GM21367 (cell line): Measurements from ENCODE around the gene ZNF804B.
A peak's percentile ranks its signal among the peaks of the same experiment; 100 is the strongest.

Experiments
- ATAC-seq: cut with Tn5 transposase; IDR thresholded peaks from one replicate; pipeline ENCODE4 v1.9.1; 2021; ENCODE audit not compliant: unreplicated experiment

ZNF804B gene

GRCh38 chr7:88965371-88965770, 205.9 kb downstream of the ZNF804B start:
- ATAC-seq: no peak

GRCh38 chr7:88967432-88967831, 207.9 kb downstream of the ZNF804B start:
- no peak for ATAC-seq

DNA sequence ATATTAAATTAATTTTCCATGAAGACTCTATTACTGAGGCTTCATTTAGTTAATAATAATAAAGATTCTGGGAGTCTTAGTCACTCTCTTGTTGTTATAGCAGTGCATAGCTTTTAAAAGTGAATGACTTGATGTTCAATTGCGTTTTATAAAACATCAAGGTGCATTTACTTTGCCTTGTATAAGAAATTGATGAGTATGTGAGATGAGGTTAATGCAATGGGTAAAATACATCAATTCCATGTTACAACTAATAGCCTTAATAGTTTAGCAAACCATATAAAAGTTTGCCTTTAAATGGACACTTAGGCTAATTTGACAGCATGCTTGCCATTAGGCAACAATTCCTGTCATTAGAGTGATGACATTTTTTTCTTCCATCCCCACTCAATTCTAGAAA, 209.7 kb downstream of the ZNF804B start:
- ATAC-seq: no peak

- ATAC-seq: no peak
Measured at GRCh38 chr7:88985295-88985694, 225.8 kb downstream of the ZNF804B start.

DNA sequence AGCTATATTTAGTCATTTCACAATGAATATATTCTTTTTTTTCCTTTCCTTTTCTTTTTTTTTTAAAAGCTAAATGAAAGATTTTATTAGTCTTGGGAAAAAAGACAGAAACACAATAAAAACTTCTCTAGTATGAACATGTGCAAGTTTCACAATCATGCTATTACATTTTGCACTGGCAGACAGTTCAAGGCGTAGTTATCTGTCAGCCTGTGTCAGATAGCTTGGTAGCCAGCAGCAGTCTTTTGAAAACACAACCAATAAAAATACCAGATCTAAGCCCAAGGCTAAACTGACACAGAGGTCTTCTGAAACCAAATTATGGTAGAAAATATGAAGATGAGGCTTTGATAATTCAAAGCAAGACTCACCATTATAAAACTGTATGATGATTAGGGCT, 241.8 kb downstream of the ZNF804B start:
- no peak for ATAC-seq

- ATAC-seq: peak; percentile 82
Measured at GRCh38 chr7:89002981-89003956, 243.8 kb downstream of the ZNF804B start.

GRCh38 chr7:89012016-89012415, 252.5 kb downstream of the ZNF804B start:
- no peak for ATAC-seq

DNA sequence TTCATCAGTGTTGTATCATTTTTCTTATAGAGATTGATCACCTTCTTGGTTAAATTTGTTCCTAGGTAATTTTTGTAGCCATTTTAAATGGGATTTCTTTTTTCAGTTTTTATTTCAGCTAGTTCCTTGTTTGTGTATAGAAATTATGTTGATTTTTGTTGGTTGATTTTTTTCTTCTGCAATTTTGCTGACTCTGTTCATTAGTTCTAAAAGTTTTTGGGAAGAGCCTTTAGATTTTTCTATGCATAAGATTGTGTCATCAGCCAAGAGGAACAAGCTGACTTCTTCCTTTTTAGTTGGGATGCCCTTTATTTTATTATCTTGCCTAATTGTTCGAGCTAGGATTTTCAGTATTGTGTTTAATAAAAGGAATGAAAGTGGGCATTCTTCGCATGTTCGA, 258.2 kb downstream of the ZNF804B start:
- no peak for ATAC-seq

GRCh38 chr7:89021741-89022140, 262.2 kb downstream of the ZNF804B start:
- no peak for ATAC-seq

DNA sequence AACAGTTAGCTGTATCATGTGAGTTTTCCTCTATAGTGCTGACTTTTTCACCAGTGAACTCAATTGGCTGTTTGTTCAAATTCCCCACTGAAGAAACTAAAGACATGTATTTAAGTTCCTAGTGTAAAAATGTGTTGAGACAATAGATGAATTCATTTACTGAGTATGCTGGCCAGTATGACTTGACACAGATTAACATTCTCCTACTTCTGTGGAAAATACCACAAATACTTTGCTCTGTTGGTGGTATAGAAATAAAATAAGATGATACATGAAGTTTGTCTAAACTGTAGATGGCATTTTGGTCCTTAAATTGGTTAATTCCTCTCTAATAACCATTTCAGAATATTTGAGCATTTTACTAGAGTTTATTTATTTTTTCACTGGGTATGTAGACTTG, 263.7 kb downstream of the ZNF804B start:
- no peak for ATAC-seq

GRCh38 chr7:89023877-89024276, 264.4 kb downstream of the ZNF804B start:
- ATAC-seq: no peak

- no peak for ATAC-seq
Measured at GRCh38 chr7:89027781-89028180, 268.3 kb downstream of the ZNF804B start.

- ATAC-seq: no peak
Measured at GRCh38 chr7:89028319-89028718, 268.8 kb downstream of the ZNF804B start.

- no peak for ATAC-seq
Measured at GRCh38 chr7:89029864-89030263, 270.4 kb downstream of the ZNF804B start.

- no peak for ATAC-seq
Measured at GRCh38 chr7:89041240-89041639, 281.7 kb downstream of the ZNF804B start.

- ATAC-seq: no peak
Measured at GRCh38 chr7:89042940-89043339, 283.4 kb downstream of the ZNF804B start.

GRCh38 chr7:89049043-89049442, 289.5 kb downstream of the ZNF804B start:
- no peak for ATAC-seq

DNA sequence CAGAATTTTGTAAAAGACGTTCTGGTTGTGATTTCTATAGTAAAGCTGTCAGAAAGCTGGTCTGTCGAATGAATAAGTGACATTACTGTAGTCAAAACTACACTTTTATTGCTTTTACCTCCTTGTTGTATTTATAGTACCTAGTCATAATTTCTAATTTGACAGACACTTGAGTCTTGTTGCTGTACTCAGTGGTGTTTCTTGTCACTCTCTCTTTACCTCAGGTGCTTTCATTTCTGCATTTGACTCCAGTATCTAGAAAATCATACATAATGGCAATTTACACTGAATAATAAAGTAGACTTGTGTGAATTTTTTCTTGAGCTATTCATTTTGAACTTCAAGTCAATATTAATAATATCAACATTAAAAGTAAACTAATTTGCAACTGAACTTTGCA, 293.6 kb downstream of the ZNF804B start:
- no peak for ATAC-seq

DNA sequence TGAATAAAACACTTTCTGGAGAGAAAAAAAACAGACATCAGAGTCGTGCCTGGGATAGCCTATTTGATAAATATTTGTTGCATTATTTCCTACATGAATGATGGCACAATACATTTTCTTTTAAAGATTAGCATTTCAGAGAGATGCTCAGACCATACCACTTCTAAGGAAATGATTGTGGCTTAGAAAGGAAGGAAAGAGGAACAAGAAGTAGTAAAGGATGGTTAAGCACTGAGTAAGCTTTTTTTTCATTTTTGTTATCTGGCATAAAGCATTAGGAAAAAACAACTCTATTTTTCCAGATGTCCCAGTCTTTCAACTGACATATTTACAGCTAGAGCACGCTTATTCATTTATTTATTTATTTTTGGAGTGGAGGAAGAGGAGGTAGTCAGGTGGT, 294.9 kb downstream of the ZNF804B start:
- ATAC-seq: no peak

GRCh38 chr7:89060234-89060633, 300.7 kb downstream of the ZNF804B start:
- ATAC-seq: no peak

GRCh38 chr7:89064831-89065230, 305.3 kb downstream of the ZNF804B start:
- no peak for ATAC-seq

DNA sequence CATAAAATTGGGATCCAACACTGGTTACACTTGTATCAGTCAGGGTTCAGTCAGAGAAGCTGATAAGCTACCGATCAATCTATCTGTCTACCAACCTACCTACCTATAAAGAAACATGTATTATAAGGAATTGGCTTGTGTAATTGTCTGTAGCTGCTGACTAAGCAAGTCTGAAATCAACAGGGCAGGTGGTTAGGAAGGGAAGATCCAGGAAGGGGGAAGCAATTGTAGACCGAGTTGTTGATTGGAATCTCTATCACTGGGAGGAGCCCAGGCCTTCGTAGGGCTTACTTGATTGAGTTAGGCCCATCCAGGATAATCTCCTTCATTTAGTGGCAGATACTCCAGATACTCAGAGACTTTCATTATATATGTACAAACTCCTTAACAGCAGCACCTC, 307.5 kb downstream of the ZNF804B start:
- ATAC-seq: no peak

DNA sequence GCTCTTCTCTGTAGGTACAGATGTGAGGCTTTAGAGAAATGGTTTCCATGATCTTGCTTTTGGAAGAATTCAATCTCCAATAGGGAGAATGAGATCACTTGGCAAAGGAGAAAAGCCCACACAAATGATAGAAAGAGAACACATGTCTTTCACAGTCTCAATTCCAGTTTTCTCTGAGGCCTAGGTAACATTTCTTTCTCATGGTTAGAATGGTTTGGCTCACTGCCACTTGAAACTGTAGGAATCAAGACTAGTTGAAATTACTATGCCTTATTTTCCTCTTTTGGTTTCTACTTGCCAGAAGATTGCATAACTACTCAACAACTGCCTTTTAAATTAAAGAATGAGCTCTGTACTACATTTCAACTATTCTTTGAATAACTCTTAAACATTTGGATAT, 312.6 kb downstream of the ZNF804B start:
- ATAC-seq: no peak
